Neutrophil (primary cell): ENCODE results near the gene RNF111.
"Not testable (repeated sequence)": the region's sequence is repeated elsewhere in the genome, so short reads cannot be mapped to it uniquely, and the experiment has no call there.

Experiments
- H3K27ac ChIP-seq: fragments of 200-600 bp; sonication (generic); 2 replicates; pipeline ENCODE4 v1.5.1; 2016; ENCODE audit warnings: mild to moderate bottlenecking, moderate library complexity
- H3K27me3 ChIP-seq: fragments of 200-600 bp; sonication (generic); 2 replicates; pipeline ENCODE4 v1.6.0; 2016; ENCODE audit warnings: mild to moderate bottlenecking
- H3K36me3 ChIP-seq: fragments of 200-600 bp; sonication (generic); 2 replicates; pipeline ENCODE4 v1.5.1; 2017
- H3K4me1 ChIP-seq, 2 experiments: fragments of 200-600 bp in 1 of 2; sonication (generic) in 1 of 2; 1 replicate in 1 of 2; 2 replicates in 1 of 2; pipeline versions ENCODE4 v1.5.1 to v1.6.1; 2013 to 2016; ENCODE audit warnings: low read depth in 1 of 2, low read length in 1 of 2, mild to moderate bottlenecking in 1 of 2, moderate library complexity in 1 of 2; ENCODE audit not compliant: control insufficient read depth in 1 of 2, insufficient read depth in 1 of 2
- H3K4me3 ChIP-seq, 2 experiments: fragments of 200-600 bp in 1 of 2; sonication (generic) in 1 of 2; 1 replicate in 1 of 2; 2 replicates in 1 of 2; pipeline ENCODE4 v1.5.1; 2013 to 2016; ENCODE audit warnings: low read depth in 1 of 2, low read length in 1 of 2, mild to moderate bottlenecking in 1 of 2, moderate library complexity in 1 of 2
- H3K9me3 ChIP-seq: fragments of 200-600 bp; sonication (generic); 2 replicates; pipeline ENCODE4 v1.5.1; 2016
- CTCF ChIP-seq: fragments of 200-600 bp; sonication (generic); IDR thresholded peaks from 2 replicates; pipeline ENCODE4 v1.5.1; 2016; ENCODE audit warnings: antibody characterized with exemption

The RNF111 gene

GRCh38 chr15:59120937-59121336 lies 133.5 kb downstream of the RNF111 start:
- no peaks in the 10 kb centered on the region for H3K9me3 ChIP-seq
- no peak for TF ChIP-seq CTCF
- peaks cover 25% of the 10 kb centered on the region for H3K36me3 ChIP-seq
- peaks cover 20 to 21% of the 10 kb centered on the region in 2 experiments for H3K4me1 ChIP-seq
- peak overlapping the region; percentile 81 for H3K27ac ChIP-seq
- no peak overlapping the region for H3K4me3 ChIP-seq
- H3K27me3 ChIP-seq: no peaks in the 10 kb centered on the region

- H3K4me1 ChIP-seq: peaks cover 20 to 21% of the 10 kb centered on the region in 2 experiments
- H3K36me3 ChIP-seq: peaks cover 9% of the 10 kb centered on the region
- no peak for TF ChIP-seq CTCF
- no peak overlapping the region for H3K4me3 ChIP-seq
- H3K9me3 ChIP-seq: no peaks in the 10 kb centered on the region
- no peak overlapping the region for H3K27ac ChIP-seq
- no peaks in the 10 kb centered on the region for H3K27me3 ChIP-seq
Measured at GRCh38 chr15:59124261-59124660, 136.8 kb downstream of the RNF111 start.

GRCh38 chr15:59125683-59126082 lies 138.2 kb downstream of the RNF111 start:
- not testable (repeated sequence) for H3K36me3 ChIP-seq, H3K27ac ChIP-seq, H3K27me3 ChIP-seq, H3K4me3 ChIP-seq, H3K9me3 ChIP-seq
- H3K4me1 ChIP-seq: peaks cover 14 to 15% of the 10 kb centered on the region in 2 experiments

GRCh38 chr15:59127255-59127654 lies 139.8 kb downstream of the RNF111 start:
- H3K36me3 ChIP-seq: peaks cover 23% of the 10 kb centered on the region
- H3K27ac ChIP-seq, H3K4me3 ChIP-seq, H3K4me1 ChIP-seq, H3K9me3 ChIP-seq, H3K27me3 ChIP-seq: not testable (repeated sequence)

- no peak for TF ChIP-seq CTCF
- Histone ChIP-seq H3K36me3 (peaks cover 44% of the 10 kb centered on the region), H3K9me3 (no peaks in the 10 kb centered on the region), H3K4me1 (no peaks in the 10 kb centered on the region), H3K4me3 (no peak overlapping the region), H3K27ac (no peak overlapping the region), H3K27me3 (no peaks in the 10 kb centered on the region)
Measured at GRCh38 chr15:59131456-59131855, 144.0 kb downstream of the RNF111 start.

- no peaks in the 10 kb centered on the region for H3K9me3 ChIP-seq
- no peak overlapping the region for H3K4me3 ChIP-seq
- no peaks in the 10 kb centered on the region for H3K4me1 ChIP-seq
- H3K27me3 ChIP-seq: no peaks in the 10 kb centered on the region
- TF ChIP-seq CTCF: no peak
- peaks cover 47% of the 10 kb centered on the region for H3K36me3 ChIP-seq
- H3K27ac ChIP-seq: no peak overlapping the region
Measured at GRCh38 chr15:59131969-59132562, 144.6 kb downstream of the RNF111 start.
